Measurements from ENCODE around the gene INAVA.

DNA sequence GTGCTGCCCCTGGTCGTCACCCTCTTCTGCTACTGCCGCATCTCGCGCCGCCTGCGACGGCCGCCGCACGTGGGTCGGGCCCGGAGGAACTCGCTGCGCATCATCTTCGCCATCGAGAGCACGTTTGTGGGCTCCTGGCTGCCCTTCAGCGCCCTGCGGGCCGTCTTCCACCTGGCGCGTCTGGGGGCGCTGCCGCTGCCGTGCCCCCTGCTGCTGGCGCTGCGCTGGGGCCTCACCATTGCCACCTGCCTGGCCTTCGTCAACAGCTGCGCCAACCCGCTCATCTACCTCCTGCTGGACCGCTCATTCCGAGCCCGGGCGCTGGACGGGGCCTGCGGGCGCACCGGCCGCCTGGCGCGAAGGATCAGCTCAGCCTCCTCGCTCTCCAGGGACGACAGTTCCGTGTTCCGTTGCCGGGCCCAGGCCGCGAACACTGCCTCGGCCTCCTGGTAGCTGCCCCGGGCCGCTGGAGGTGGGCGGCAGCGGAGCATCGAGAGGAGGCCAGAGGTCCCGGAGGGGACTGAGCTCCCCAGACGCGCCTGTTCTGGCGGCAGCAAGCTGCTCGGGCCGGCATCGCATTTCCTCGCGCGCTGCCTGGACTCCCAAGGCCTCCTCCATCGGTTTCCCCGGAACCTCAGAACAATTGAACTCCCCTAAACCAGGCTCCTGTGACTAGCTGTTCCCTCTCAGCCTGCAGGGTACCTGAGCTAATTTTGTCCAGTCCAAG lies 20.9 kb upstream of the INAVA start:
- TF ChIP-seq ZNF138 (CRISPR knock-in tag; IDR thresholded peaks at IDR 0.05; ENCODE audit: low read depth) (no peak), ZNF282 (IDR thresholded peaks at IDR 0.05; ENCODE audit: partially characterized antibody) (no peak), RFX5 (IDR thresholded peaks at IDR 0.05; ENCODE audit: low read depth, low read length) (no peak), TFE3 (CRISPR knock-in tag; IDR thresholded peaks at IDR 0.05) (no peak), EZH2 (conservative IDR thresholded peaks at IDR 0.05; ENCODE audit: low read depth, low read length) (no peak), NR3C1 (CRISPR knock-in tag; IDR thresholded peaks at IDR 0.05) (no peak)
- TF ChIP-seq, protein P1, sequence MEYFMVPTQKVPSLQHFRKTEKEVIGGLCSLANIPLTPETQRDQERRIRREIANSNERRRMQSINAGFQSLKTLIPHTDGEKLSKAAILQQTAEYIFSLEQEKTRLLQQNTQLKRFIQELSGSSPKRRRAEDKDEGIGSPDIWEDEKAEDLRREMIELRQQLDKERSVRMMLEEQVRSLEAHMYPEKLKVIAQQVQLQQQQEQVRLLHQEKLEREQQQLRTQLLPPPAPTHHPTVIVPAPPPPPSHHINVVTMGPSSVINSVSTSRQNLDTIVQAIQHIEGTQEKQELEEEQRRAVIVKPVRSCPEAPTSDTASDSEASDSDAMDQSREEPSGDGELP (IDR thresholded peaks at IDR 0.05; ENCODE audit: borderline replicate concordance, low read depth) = no peak
